K562 (cell line): ENCODE measurements around the gene ICAM2. TPM values are rescaled to one million over a fixed set of nuclear protein-coding genes. Genes with fewer than 3 reads are reported as not detected.

ENCODE experiments used
- CBX8 ChIP-seq: fragments of 200-600 bp; sonication (generic); IDR thresholded peaks from 2 replicates; pipeline ENCODE4 v1.6.1; 2012; ENCODE audit warnings: borderline replicate concordance, mixed run types, low read depth, mild to moderate bottlenecking, moderate library complexity, mixed read lengths, low read length, control low read depth, inconsistent platforms; ENCODE audit not compliant: poor library complexity, severe bottlenecking; ENCODE audit errors: extremely low read depth
- DEAF1 ChIP-seq: fragments of 450-650 bp; formaldehyde crosslinking; IDR thresholded peaks from 2 replicates; pipeline ENCODE4 v1.4.0; 2020; ENCODE audit warnings: mild to moderate bottlenecking, moderate library complexity
- DPF2 ChIP-seq: fragments of 450-650 bp; IDR thresholded peaks from 2 replicates; pipeline ENCODE4 v1.6.1; 2016
- HEY1 ChIP-seq: fragments of 250-450 bp; sonication (Bioruptor Pico); IDR thresholded peaks from 2 replicates; pipeline ENCODE4 v1.5.0; 2020; ENCODE audit warnings: mild to moderate bottlenecking, moderate library complexity, borderline replicate concordance
- HNRNPUL1 ChIP-seq: fragments of 200-400 bp; formaldehyde crosslinking; IDR thresholded peaks from 2 replicates; pipeline ENCODE4 v1.6.1; 2017; ENCODE audit warnings: low read length
- NCOA6 ChIP-seq: fragments of 450-650 bp; IDR thresholded peaks from 2 replicates; pipeline ENCODE4 v1.6.1; 2017; ENCODE audit warnings: mild to moderate bottlenecking
- NFE2L1 ChIP-seq: fragments of 450-650 bp; IDR thresholded peaks from 2 replicates; pipeline ENCODE4 v1.6.1; 2016; ENCODE audit warnings: missing genetic modification characterization, low read depth, mild to moderate bottlenecking, missing compliant biosample characterization, moderate library complexity, borderline replicate concordance
- NFIC ChIP-seq: fragments of 450-650 bp; IDR thresholded peaks from 2 replicates; pipeline ENCODE4 v1.6.1; 2017; ENCODE audit warnings: mild to moderate bottlenecking, inconsistent platforms
- NONO ChIP-seq, 2 experiments: fragments of 200-400 bp in 1 of 2; fragments of 450-650 bp in 1 of 2; formaldehyde crosslinking in 1 of 2; IDR thresholded peaks; 2 replicates each; pipeline ENCODE4 v1.6.1; 2017; ENCODE audit warnings: low read depth in 2 of 2, mild to moderate bottlenecking in 2 of 2, moderate library complexity in 2 of 2, low read length in 1 of 2
- NR3C1 ChIP-seq: sonication (generic); formaldehyde crosslinking; IDR thresholded peaks from 2 replicates; pipeline ENCODE4 v1.8.1; 2022; ENCODE audit warnings: missing genetic modification reagents
- TFAM ChIP-seq: fragments of 250-450 bp; sonication (Bioruptor Pico); conservative IDR thresholded peaks from 2 replicates; pipeline ENCODE4 v1.5.0; 2021; ENCODE audit warnings: mild to moderate bottlenecking, moderate library complexity
- TRIM25 ChIP-seq: fragments of 450-650 bp; IDR thresholded peaks from 2 replicates; pipeline ENCODE4 v1.7.0; 2016; ENCODE audit warnings: borderline replicate concordance
- ZNF175 ChIP-seq: fragments of 200-800 bp; sonication (Bioruptor generic); IDR thresholded peaks from 2 replicates; pipeline ENCODE4 v1.6.1; 2016; ENCODE audit warnings: low read depth, mild to moderate bottlenecking, missing genetic modification characterization, missing compliant biosample characterization
- ZNF518B ChIP-seq: fragments of 250-450 bp; sonication (Bioruptor Pico); IDR thresholded peaks from 2 replicates; pipeline ENCODE4 v1.5.0; 2021; ENCODE audit warnings: mild to moderate bottlenecking, moderate library complexity
- ZNF740 ChIP-seq, 3 experiments: fragments of 200-800 bp in 1 of 3; sonication (Bioruptor generic) in 1 of 3; sonication (generic) in 1 of 3; formaldehyde crosslinking in 1 of 3; IDR thresholded peaks; 2 replicates each; pipeline versions ENCODE4 v1.6.1 to v1.8.0; 2016 to 2022; ENCODE audit warnings: mild to moderate bottlenecking in 2 of 3, missing compliant biosample characterization in 2 of 3, missing genetic modification characterization in 2 of 3, missing genetic modification reagents in 1 of 3
- ZNF76 ChIP-seq: fragments of 250-450 bp; sonication (Bioruptor Pico); IDR thresholded peaks from 2 replicates; pipeline ENCODE4 v1.4.0; 2020; ENCODE audit warnings: mild to moderate bottlenecking, moderate library complexity, borderline replicate concordance
- ZNF77 ChIP-seq: fragments of 250-450 bp; sonication (Bioruptor Pico); IDR thresholded peaks from 2 replicates; pipeline ENCODE4 v1.5.0; 2020
- polyA plus RNA-seq, 8 experiments: library from polyadenylated mRNA; depleted of rRNA in 4 of 8; stranded (reverse) in 5 of 8; unstranded in 3 of 8; fragments of >200 nt; fragmentation: Nextera tagmentation in 2 of 8; fragmentation: Illumina TruSeq in 1 of 8; extraction: Ambion mirVana in 2 of 8; extraction: Trizol in 1 of 8; gene quantifications; 2 replicates each; pipeline versions ENCODE4 v1.2.1 to v1.2.3, GENCODE V29; 2011 to 2014; ENCODE audit warnings: inconsistent platforms in 1 of 8, missing spikeins in 1 of 8
- total RNA-seq, 7 experiments: library from RNA; depleted of rRNA in 6 of 7; stranded (reverse); fragments of >200 nt in 6 of 7; fragmentation: Illumina TruSeq in 2 of 7; extraction: Trizol in 2 of 7; gene quantifications; 2 replicates each; pipeline versions ENCODE4 v1.2.1 to v1.2.3, GENCODE V29; 2011 to 2021; ENCODE audit warnings: low replicate concordance in 1 of 7

ICAM2 gene
- total and polyA plus RNA-seq, 9 of the 15 experiments (the other 6 are each of a cell fraction or from before 2014, with no cell fraction given), result 37.9 to 89.4 (median 60.6) TPM

- peak; percentile 83 for TF ChIP-seq NFIC
- no peak for TF ChIP-seq ZNF77 (CRISPR knock-in tag)
- TF ChIP-seq NR3C1, result no peak
- TF ChIP-seq HEY1 (CRISPR knock-in tag), result no peak
- TF ChIP-seq HNRNPUL1, result no peak
- no peak for TF ChIP-seq ZNF76
- TF ChIP-seq NFE2L1 (tag), result no peak
- TF ChIP-seq TFAM (CRISPR knock-in tag), result no peak
- no peak for TF ChIP-seq NCOA6
- TF ChIP-seq DPF2, result 0 out of 2 replicates have a peak, but pooled peaks have one; percentile 11
- no peak for TF ChIP-seq ZNF518B (CRISPR knock-in tag)
- TF ChIP-seq TRIM25, result no peak
- no peak for TF ChIP-seq DEAF1 (CRISPR knock-in tag)
- peak; percentile 23; the same call in 1 of the 2 replicates for TF ChIP-seq ZNF175 (CRISPR knock-in tag)
- no peak for TF ChIP-seq CBX8
- TF ChIP-seq ZNF740 (CRISPR knock-in tag; IDR thresholded peaks at IDR 0.05), result peak; percentile 55; the same call in 1 of the 2 replicates
- no peak for TF ChIP-seq ZNF740 (tag; IDR thresholded peaks at IDR 0.05)
- TF ChIP-seq NONO (IDR thresholded peaks at IDR 0.05; ENCODE audit: low read depth in 2 of 2, low read length in 1 of 2), result no peak
These were observed 14.7 kb downstream of the ICAM2 start (continued) for GRCh38 chr17:64005734-64006167.
